ENCODE results near the gene NUDT12. TPM values are rescaled to one million over a fixed set of nuclear protein-coding genes. Genes with fewer than 3 reads are reported as not detected.

The NUDT12 gene
- 1 to 10 TPM in 1 of 2 experiments, under 1 TPM in 1; 0.96 to 1.2 TPM for total RNA-seq

DNA sequence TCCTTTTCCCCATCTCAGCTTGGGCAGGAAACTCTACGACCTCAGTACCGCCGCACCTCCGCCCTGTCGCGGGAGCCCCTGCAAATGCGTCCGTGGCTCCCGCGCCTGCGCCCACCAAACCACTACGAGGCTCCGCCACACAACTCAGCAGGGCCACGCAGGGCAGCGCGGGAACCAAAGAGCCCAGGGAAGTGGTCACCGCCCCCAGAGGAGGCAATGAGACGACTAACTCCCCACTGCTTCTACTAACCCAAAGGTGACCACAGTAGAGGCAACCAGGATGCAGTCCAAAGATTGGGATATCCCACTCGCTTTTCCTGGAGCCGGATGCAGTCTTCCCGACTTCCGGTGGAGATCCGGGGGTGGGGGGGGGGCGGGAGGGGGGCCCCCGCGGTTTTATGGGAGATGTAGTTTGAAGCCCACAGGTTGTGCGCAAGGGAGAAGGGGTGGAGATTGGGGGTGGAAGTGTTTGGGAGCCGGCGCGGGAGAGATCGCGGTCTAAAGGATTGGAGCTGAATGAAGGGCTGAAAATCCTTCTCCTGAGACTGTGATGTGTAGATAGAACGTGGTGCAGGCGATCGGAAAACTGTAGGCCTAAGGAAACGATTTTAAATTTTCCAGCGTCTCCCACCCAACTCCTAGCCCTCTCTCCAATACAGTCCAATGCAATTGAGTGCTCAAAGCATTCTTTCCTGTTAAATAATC lies at the start of gene NUDT12:
TSS of gene NUDT12 (minus strand) at position 337 of the 705 bp plus-strand sequence. CDS start 2,541 bp downstream, outside the sequence.
- ChIA-PET POLR2A (no interaction called here), CTCF (interaction anchor here (0.6 kb wide), 1 partner anchor 18 kb away, joined by 3 read pairs; no protein-coding TSS in a partner anchor)

DNA sequence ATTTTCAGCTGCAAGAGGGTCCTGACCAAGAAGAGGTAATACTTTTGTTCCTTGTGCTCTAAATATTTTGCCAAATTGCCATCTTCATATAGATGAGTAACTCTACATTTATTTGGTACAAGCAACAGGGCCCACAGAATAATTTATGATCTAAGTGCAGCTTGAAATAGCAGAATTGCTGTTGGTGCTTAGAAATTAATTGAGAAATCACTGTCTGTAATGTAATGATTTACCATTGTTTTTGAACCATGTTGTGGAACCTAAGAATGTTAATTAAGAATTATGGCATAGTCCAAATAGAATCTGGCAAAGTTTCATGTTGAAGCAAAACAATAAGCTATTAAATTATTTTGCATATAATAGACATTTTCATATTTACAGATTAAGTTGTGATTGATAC lies 44.8 kb upstream of the NUDT12 start:
- ChIA-PET POLR2A (no interaction called here), CTCF (no interaction called here)

DNA sequence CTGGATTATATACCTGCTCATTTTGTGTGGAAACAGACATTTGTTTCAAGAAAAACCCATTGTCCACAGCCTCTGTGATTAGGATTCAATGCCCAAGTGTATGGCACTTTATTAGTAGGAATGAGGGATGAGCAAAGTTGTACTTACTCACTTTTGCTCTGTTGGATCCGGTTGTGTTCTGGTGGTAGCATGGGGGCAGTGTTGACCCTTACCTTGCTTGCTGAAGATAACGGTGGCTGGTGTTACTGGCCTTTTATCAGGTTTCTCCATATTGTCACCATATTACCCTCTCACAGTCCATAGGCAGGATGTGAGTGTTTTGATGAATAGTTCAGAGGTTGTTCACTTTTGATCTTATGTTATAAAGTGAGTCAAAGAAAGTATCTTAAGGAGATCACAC lies 42.7 kb upstream of the NUDT12 start:
- CTCF ChIA-PET: no interaction called here

DNA sequence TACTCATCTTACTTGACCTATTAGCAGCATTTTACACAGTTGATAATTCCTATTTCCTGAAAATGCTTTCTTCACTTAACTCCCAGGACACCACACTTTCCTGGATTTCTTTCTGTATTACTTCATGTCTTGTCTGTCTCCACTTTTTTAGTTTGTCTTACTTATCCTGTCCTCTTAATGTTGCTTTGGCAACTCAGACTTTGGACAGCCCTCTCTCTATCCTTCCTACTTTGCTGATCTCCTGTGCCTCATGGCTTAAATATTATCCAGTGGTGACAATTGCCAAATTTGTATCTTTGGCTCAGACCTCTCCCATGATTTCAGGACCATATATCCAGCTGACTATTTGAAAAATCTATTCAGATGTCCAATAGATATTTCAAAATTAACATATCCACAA lies 39.8 kb upstream of the NUDT12 start:
- ChIA-PET POLR2A (no interaction called here), CTCF (no interaction called here)

More for the DNA sequence above, 42.7 kb upstream of the NUDT12 start:
- POLR2A ChIA-PET: no interaction called here

DNA sequence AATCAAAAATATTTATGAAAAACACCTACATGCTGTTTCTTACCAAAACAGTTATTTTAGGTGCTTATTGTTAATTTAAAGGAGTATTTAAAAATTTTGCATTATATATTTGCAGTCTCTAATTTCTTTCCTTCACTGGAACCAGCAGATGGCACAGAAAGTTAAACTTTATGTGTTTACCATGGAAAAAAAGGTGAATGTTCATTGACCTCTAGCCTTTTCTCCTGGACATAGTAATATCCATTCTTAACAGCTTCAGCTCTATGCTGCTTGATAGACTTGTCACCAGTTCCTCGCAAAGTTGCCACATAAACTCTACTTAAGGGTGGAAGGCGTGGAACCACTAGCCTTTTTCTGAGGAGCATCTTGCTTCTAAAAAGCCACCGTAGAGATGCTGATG lies 38.7 kb upstream of the NUDT12 start:
- ChIA-PET POLR2A (no interaction called here), CTCF (no interaction called here)

DNA sequence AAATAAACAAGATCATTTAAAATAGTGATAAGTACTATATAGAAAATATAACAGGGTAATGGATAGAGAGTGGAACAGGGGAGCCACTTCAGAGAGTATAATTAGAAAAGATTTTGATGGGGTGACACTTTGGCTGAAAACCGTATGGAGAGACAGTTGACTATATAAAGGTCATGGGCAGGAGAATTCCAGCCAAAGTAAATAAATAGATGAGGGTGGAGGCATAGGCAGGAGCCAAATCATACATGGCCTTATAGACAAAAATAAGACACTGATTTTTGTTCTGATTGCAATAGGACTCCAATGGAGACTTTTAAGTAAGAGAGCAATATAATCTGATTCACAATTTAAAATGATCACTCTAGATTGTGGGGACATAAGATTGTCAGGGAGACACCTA lies 37.5 kb upstream of the NUDT12 start:
- POLR2A ChIA-PET: no interaction called here

DNA sequence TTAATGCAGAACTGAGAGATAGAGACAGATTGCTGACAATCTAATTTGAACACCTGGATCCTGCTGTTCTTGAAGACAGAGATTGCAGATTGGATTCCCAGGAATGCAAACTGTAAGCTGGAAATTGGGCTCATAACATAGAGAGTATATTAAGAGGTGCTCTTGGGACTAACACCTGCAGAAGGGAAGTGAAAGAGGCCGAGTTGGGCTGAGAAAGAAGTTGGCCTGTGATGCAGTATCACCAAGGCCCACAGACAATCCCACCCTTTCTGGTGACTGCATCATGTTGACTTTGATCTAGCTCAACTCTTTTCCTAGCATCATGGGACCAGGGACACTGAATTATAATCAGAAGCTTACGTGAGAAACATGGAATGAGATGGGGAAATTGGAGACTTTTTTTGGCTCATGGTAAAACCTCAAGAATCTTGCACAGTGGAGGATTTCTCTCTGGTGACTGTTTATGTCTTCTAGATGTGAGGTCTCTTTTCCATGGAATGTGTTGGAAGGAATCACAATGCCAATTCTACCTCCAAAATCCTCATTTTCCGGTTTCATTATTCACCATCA lies 36.5 kb upstream of the NUDT12 start:
- CTCF ChIA-PET: no interaction called here
- POLR2A ChIA-PET: no interaction called here

More for the DNA sequence above, 37.5 kb upstream of the NUDT12 start:
- CTCF ChIA-PET: no interaction called here

DNA sequence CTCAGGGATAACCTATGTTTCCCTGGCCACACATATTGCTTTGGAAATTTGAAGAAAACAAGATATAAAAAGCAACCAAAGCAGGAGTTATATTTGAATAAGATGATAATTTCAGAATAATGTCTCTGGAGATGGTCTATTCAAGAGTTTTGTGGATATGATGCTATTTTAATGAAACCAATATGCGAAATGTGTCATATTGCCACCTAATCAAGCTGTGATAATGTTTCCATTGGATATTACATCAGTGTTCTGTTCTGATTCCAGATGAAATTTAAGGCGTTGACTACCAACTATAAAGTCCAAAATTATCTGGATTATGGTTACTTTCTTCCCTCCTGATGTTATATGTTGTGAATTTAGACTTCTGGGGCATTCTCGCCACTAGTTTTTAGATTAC lies 27.6 kb upstream of the NUDT12 start:
- POLR2A ChIA-PET: no interaction called here

DNA sequence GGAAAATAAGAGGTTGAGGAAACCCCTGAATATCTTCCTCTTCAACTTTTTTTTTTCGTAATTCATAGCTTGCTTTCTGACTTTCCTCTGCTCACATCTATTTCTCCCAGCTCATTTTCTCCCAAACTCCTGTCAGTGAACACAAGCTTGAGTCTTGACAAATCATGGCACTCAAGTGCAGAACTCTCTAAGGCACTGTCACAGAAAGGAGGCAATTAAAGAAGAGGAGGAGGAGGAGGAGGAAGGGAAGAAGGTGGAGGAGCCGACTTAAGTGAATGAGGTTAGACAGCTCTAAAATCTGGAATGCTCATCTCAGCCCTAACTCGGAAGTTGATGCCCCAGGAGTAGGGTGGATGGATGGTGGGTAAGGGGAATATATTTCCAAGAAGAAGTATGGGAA lies 27.2 kb upstream of the NUDT12 start:
- ChIA-PET CTCF (no interaction called here), POLR2A (no interaction called here)

More for the DNA sequence above, 27.6 kb upstream of the NUDT12 start:
- CTCF ChIA-PET: no interaction called here

DNA sequence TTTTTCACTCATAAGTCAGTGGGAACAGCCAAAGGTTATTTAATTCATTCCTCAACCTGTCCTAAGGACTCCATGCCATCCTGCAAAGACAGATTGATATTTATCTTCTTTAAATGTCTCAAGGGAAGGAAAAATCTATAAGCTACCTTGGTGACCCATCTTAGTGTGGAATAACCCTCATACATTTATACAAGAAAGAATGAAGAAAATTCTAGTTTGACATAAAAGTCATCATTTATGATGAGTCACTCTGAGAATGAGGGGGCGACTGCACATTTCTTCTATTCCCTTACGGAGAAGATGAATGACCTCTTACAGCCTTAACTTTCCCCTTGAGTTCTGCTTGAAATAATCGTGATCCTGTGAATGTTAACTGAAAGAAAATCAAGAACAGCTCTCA lies 26.8 kb upstream of the NUDT12 start:
- CTCF ChIA-PET: no interaction called here
- POLR2A ChIA-PET: no interaction called here

DNA sequence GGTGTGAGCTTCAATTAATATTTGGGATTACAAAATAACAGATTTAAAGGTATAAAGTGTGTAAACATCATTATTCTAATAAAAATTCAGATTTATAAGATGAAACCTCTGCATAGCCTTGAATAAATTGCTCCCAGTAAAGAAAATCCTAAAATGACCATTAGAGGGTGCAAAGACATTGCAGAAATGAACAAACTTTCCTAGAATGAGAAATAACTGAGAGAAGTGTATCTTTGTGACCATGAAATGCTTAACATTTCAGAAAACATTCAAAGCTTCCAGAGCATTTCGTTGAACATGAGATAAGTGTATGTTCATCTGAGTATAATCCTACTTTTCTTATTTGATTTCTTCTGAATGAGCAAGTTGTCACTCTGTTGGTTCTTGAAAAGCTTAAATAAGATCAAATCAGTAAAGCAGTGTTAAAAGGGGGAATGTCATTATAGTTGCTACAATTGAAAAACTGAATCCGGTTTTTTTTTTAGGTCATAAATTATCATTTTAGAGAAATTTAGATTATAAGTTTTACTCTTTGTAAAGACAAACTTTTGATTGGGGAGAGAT lies 24.7 kb upstream of the NUDT12 start:
- ChIA-PET CTCF (no interaction called here), POLR2A (no interaction called here)

DNA sequence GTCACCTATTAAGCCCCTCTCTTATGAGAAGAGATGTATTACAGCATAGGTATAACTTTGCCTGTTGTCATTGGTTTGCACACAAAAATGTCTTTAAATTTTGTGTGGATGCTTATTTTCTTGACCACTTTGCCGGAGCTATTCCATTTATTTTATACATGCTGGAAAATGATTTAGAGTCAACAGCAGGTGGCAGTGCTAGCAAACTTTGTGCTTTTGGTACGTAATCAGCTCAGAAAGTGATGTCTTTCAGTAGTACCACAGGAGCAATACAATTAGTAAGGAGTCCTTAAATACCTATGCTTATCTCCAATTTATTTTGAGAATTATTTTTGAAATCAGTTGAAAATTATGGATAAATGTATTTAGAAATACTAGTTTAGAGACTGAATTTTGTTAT lies 19.8 kb upstream of the NUDT12 start:
- CTCF ChIA-PET: no interaction called here
- POLR2A ChIA-PET: no interaction called here

DNA sequence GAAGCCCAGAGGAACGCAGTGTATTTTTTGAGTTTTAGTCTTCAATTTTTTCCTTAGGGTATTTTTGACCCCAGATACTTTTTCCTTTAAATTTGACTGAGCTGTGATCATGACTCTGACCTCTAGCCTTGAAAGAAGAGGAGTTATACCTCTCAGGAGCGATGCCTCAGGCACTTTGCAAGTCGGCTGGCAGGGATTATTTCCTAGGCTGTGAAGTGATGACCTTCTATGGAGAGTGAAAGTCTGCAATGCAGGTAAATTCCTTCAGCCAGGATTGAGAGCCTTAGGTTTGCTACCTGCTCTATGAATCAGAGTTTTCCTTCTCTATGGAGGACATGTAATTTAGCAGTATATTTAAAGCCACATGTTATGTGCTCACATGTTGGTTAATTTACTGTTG lies 10.8 kb upstream of the NUDT12 start:
- POLR2A ChIA-PET: no interaction called here

DNA sequence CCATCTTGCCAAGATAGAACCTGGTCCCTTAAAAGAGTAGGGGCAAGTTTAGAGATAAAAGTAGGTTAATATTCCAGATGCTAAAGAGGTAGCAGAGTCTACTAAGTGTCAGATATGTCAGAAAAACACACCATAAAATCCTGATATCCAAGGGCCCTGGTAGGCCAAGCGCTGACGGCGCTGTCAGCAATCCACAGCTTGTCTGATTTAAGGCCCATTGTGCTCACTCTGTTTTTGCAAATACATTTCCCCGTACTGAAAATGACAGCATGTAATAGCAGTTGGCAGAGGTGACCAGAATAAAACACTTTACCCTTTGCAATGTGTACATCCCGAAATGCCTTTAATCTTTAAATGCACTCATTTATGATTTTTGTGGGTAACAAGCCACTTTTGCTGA lies 9.9 kb upstream of the NUDT12 start:
- CTCF ChIA-PET: no interaction called here
- POLR2A ChIA-PET: no interaction called here

More for the DNA sequence above, 10.8 kb upstream of the NUDT12 start:
- CTCF ChIA-PET: no interaction called here

DNA sequence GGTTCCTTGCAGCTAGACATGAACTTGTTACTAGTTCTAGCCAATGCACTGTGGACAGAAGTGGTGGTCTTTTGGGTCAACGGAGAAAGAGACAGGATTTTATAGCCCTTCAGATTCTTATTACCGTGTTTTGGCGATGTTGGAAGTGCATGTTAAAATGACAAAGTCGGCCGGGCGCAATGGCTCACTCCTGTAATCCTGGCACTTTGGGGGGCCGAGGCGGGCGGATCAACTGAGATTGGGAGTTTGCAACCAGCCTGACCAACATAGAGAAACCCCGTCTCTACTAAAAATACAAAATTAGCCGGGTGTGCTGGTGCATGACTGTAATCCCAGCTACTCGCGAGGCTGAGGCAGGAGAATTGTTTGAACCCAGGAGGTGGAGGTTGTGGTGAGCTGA lies 9.1 kb upstream of the NUDT12 start:
- ChIA-PET POLR2A (no interaction called here), CTCF (no interaction called here)

DNA sequence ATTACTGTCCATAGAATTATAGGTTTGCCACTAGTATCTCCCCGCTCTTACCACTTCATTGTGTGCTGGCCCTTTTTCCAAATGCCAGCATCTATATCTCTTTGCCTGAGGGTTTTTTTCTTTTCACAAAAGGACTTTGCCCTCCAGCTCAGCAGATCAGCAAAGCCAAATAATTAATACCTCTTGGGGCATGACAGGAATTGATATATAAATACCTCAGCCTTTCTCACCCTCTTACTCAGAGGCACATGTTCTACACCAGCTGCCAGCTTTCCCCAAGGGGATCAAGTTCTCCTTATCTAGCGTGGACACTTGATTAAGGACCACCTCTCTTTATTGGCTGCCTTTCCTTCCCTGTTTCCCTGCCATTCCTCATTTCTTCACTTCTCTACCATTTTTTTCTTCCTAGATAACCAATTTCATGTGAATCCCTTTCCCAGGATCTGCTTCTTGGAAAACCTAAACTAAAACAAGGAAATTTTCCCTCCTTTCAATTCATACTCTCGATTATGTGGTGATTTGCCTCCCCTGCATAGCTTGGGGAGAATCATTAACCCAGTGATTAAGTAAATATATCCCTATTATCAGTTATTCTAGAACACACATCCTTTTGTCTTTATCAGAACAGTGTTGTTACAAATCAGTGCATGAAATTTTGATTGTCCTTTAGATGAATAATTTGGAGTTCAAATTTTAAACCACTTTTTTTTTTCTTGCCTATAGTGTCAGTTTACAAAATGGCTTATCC lies 6.9 kb upstream of the NUDT12 start:
- POLR2A ChIA-PET: no interaction called here
- CTCF ChIA-PET: no interaction called here

DNA sequence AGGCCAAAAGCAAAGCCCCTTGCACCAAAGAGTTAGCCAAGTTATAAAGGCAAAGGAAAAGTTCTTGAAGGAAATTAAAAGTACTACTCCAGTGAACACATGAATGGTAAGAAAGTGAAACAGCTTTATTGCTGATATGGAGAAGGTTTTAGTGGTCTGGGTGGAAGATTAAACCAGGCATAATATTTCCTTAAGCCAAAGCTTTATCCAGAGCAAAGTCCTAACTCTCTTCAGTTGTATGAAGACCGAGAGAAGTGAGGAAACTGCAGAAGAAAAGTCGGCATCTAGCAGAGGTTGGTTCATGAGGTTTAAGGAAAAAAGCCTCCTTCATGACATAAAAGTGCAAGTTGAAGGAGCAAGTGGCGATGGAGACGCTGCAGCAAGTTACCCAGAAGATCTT lies 3.1 kb upstream of the NUDT12 start:
- CTCF ChIA-PET: no interaction called here

DNA sequence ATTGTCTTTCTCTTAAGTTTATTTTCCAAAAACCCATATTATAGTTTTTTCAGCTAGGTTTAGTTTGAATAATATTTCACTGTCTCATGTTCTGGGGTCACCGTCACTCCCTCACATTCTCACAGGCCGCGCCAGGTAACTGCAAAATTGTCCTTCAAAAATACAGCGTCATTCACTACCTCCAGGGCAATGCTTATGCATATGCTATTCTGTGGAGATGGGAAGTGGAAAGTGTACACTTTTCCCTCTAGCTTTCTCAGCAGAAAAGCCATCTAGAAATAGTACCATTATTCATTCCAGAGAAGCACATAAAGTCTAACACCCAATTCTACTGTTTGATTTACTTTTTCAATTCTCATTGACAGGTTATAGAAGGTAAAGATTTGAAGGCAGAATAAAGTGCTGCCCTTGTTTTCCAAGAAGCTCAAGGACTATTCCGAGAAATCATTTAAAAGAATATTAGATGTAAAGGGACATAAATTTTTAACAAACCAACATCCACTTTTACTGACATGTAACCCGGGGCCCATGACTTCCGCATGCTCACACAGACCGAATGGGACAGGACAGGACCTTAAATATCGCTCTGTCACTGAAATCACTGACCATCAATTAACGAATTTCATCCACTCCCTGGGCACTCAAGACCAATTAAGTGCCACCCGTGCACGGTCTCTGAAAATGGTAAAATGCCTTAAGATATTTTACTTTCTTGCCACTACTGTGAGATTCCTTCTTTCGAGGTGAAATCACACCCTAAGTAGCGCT lies 720 bp downstream of the NUDT12 start:
- ChIA-PET CTCF (interaction anchor here (0.7 kb wide), 1 partner anchor 196 kb away, joined by 5 read pairs; no protein-coding TSS in a partner anchor), POLR2A (no interaction called here)

More for the DNA sequence above, 3.1 kb upstream of the NUDT12 start:
- POLR2A ChIA-PET: no interaction called here

DNA sequence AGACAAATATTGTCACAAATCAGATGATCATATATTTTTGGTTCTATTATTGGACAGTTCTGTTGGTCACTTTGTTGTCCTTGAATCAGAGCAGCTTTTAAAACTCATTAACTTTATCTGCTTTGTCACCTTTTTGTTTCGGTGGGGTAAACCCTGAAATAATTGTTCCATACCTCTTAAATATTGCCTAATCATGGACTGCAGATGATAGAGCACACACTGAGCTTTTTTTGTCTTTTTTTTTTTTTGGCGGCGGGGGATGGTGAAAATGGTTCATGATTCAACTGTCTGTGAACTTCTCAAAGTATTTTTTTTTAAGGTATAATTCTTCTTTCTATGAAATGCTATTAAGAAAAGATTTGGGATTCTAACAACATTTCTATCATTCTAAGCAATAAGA lies 1.8 kb downstream of the NUDT12 start:
- CTCF ChIA-PET: interaction anchor here (0.7 kb wide), 1 partner anchor 195 kb away, joined by 5 read pairs; no protein-coding TSS in a partner anchor

DNA sequence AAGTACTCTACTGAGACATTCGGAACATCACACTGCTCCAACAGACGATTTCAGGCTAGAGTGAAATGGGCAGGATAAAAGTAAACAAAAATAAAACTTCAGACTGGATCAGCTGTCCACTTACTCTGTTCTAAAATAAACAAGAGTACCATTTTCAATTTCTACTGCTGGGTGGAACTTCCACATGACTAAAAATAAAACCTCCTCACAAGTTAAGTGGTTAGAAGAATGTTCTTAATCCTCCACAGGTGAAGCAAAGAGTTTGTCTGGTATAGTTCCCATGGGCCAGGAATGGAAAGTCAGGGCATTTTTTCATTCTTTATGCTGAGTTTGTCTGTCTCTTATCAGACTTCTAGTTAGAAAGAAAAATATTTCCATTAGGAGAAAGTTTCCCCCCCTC lies 15.7 kb downstream of the NUDT12 start:
- CTCF ChIA-PET: no interaction called here
- POLR2A ChIA-PET: no interaction called here

More for the DNA sequence above, 1.8 kb downstream of the NUDT12 start:
- POLR2A ChIA-PET: no interaction called here
